OCI-LY7 (cell line): ENCODE measurements around the gene GPR3.
"Not testable (repeated sequence)": the region's sequence is repeated elsewhere in the genome, so short reads cannot be mapped to it uniquely, and the experiment has no call there.

ENCODE experiments used
- EZH2phosphoT487 ChIP-seq: fragments of 200-600 bp; sonication (generic); IDR thresholded peaks from 2 replicates; pipeline ENCODE4 v1.6.1; 2018; ENCODE audit warnings: low read depth, borderline replicate concordance, mild to moderate bottlenecking, mixed run types, antibody characterized with exemption, low read length, moderate library complexity, mixed read lengths
- TF ChIP-seq, protein P1 (sequence below): fragments of 200-600 bp; sonication (generic); conservative IDR thresholded peaks from 2 replicates; pipeline ENCODE4 v1.5.1; 2014; ENCODE audit warnings: mild to moderate bottlenecking, antibody characterized with exemption, low read length, moderate library complexity, mixed read lengths

DNA sequence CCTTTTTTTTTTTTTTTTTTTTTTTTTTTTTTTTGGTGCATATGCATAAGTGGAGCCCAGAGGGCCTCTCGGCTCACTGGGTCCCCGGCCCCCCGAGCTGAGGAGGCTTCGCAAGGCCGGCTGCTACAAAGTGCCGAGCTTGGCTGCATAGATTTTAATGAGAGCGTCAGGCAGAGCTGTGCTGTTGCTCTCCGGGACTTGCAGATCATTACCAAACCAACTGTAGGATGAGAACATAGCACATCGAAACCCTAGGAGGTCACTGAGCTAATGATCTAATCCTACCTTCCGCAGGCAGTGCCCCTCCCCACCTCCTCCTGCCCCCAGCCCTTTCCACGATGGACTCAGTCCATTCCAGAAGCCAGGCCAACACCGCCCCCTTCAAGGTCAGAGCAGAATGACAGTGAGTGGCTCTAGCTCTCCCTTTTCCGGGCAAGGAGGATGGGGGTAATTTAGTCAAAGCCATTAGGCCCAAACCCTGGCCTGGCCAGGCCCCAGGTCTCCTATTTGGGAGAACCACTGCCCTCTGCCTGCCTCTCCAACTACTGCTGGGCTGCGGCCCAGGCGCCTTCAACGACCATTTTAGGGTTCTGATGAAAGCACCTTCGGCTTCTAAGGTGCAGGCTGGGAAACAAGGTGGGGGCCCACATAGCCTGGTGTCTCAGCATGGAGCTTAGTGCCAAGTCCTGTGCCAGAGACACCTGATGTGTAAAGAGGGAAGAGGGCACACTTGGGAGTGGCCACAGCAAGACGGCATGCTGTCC is 13.4 kb downstream of the GPR3 start:
- TF ChIP-seq, protein P1, sequence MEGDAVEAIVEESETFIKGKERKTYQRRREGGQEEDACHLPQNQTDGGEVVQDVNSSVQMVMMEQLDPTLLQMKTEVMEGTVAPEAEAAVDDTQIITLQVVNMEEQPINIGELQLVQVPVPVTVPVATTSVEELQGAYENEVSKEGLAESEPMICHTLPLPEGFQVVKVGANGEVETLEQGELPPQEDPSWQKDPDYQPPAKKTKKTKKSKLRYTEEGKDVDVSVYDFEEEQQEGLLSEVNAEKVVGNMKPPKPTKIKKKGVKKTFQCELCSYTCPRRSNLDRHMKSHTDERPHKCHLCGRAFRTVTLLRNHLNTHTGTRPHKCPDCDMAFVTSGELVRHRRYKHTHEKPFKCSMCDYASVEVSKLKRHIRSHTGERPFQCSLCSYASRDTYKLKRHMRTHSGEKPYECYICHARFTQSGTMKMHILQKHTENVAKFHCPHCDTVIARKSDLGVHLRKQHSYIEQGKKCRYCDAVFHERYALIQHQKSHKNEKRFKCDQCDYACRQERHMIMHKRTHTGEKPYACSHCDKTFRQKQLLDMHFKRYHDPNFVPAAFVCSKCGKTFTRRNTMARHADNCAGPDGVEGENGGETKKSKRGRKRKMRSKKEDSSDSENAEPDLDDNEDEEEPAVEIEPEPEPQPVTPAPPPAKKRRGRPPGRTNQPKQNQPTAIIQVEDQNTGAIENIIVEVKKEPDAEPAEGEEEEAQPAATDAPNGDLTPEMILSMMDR, result peak; percentile 43; the same call in 1 of the 2 replicates
- TF ChIP-seq EZH2phosphoT487, result not testable (repeated sequence)
